Upper lobe of left lung (tissue), 4 donors: ENCODE measurements around the gene MAP4K2.

Experiments
- POLR2A ChIP-seq, 4 donors: fragments of 450-650 bp; IDR thresholded peaks; one replicate each; pipeline ENCODE4 v1.5.1; 2016 to 2017; ENCODE audit warnings: antibody characterized with exemption in 4 of 4, mild to moderate bottlenecking in 2 of 4
- TF ChIP-seq, protein P1 (sequence below), 6 experiments: fragments of 450-650 bp in 4 of 6; fragments of 200-600 bp in 2 of 6; sonication (generic) in 2 of 6; IDR thresholded peaks; one replicate each; pipeline ENCODE4 v1.5.1; 2016 to 2019; ENCODE audit warnings: antibody characterized with exemption in 6 of 6

DNA sequence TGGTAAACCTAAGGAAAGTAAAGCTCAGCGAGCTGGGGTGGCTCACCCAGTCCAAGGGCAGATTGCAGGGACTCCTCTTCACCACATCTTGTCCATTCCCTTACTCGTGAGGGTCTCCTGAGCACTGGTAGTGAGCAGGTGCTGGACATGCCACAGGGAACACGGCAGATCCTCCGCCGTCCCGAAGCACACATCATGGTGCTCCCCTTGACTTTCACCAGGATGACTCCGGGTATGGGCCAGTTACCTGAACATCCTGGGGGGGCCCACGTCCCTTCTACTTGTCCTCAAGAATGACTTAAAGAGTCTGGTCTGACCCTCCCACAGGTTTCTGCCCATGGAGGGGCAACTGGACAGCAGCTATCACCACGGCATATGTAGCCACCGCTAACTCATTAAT is 16.7 kb downstream of the MAP4K2 start:
- TF ChIP-seq POLR2A (IDR thresholded peaks at IDR 0.05), result no peak
- TF ChIP-seq, protein P1, sequence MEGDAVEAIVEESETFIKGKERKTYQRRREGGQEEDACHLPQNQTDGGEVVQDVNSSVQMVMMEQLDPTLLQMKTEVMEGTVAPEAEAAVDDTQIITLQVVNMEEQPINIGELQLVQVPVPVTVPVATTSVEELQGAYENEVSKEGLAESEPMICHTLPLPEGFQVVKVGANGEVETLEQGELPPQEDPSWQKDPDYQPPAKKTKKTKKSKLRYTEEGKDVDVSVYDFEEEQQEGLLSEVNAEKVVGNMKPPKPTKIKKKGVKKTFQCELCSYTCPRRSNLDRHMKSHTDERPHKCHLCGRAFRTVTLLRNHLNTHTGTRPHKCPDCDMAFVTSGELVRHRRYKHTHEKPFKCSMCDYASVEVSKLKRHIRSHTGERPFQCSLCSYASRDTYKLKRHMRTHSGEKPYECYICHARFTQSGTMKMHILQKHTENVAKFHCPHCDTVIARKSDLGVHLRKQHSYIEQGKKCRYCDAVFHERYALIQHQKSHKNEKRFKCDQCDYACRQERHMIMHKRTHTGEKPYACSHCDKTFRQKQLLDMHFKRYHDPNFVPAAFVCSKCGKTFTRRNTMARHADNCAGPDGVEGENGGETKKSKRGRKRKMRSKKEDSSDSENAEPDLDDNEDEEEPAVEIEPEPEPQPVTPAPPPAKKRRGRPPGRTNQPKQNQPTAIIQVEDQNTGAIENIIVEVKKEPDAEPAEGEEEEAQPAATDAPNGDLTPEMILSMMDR (IDR thresholded peaks at IDR 0.05), result no peak
